WTC11 (cell line): ENCODE data around the gene OLFM1. TPM values are rescaled to one million over a fixed set of nuclear protein-coding genes. Genes with fewer than 3 reads are reported as not detected.

Experiments
- ATAC-seq: fragments of 200-7000 bp; cut with Tn5 transposase; 2 replicates; pipeline ENCODE4 v1.10.0; 2021; ENCODE audit warnings: mild to moderate bottlenecking, moderate library complexity
- CTCF ChIA-PET: fragments of 300-600 bp; sonication (Branson Sonifier 250); formaldehyde crosslinking; loops from one replicate; lab custom pipeline; 2021; ENCODE audit warnings: antibody characterized with exemption; lab: Charles Lee
- POLR2A ChIA-PET: fragments of 350-600 bp; sonication (Branson Sonifier 250); formaldehyde crosslinking; loops from one replicate; lab custom pipeline; 2021; ENCODE audit warnings: antibody characterized with exemption; lab: Charles Lee
- DNase-seq: peaks from one replicate; pipeline ENCODE4 v3.0.0; 2021; ENCODE audit warnings: low spot score
- H3K27ac Mint-ChIP-seq: 2 replicates; pipeline ENCODE4 v1.8.0; 2021; ENCODE audit warnings: mixed read lengths
- H3K27me3 Mint-ChIP-seq: 2 replicates; pipeline ENCODE4 v1.8.0; 2021; ENCODE audit warnings: low read depth, mild to moderate bottlenecking, moderate library complexity, mixed read lengths
- H3K36me3 Mint-ChIP-seq: 2 replicates; pipeline ENCODE4 v1.8.0; 2021; ENCODE audit warnings: mixed read lengths
- H3K4me1 Mint-ChIP-seq: 2 replicates; pipeline ENCODE4 v1.8.0; 2022; ENCODE audit warnings: mixed read lengths
- H3K4me3 Mint-ChIP-seq: 2 replicates; pipeline ENCODE4 v1.8.0; 2021; ENCODE audit warnings: mild to moderate bottlenecking, moderate library complexity, mixed read lengths
- H3K9me3 Mint-ChIP-seq: 2 replicates; pipeline ENCODE4 v1.8.0; 2021; ENCODE audit warnings: mixed read lengths
- CREB1 ChIP-seq: sonication (generic); formaldehyde crosslinking; IDR thresholded peaks from 2 replicates; pipeline ENCODE4 v1.8.0; 2023; ENCODE audit warnings: mild to moderate bottlenecking, missing genetic modification reagents
- CREM ChIP-seq: sonication (generic); formaldehyde crosslinking; IDR thresholded peaks from 2 replicates; pipeline ENCODE4 v1.8.1; 2022; ENCODE audit warnings: mild to moderate bottlenecking, missing genetic modification reagents, moderate library complexity
- ELF4 ChIP-seq: sonication (generic); formaldehyde crosslinking; IDR thresholded peaks from 2 replicates; pipeline ENCODE4 v1.8.1; 2022; ENCODE audit warnings: low read depth, mild to moderate bottlenecking, moderate library complexity, missing genetic modification reagents
- ESRRA ChIP-seq: sonication (generic); formaldehyde crosslinking; IDR thresholded peaks from 2 replicates; pipeline ENCODE4 v1.8.1; 2022; ENCODE audit warnings: mild to moderate bottlenecking, missing genetic modification reagents, borderline replicate concordance
- FOXJ3 ChIP-seq: sonication (generic); formaldehyde crosslinking; IDR thresholded peaks from 2 replicates; pipeline ENCODE4 v1.9.0; 2021; ENCODE audit warnings: missing genetic modification reagents, mild to moderate bottlenecking, borderline replicate concordance
- FOXK1 ChIP-seq: sonication (generic); formaldehyde crosslinking; IDR thresholded peaks from 2 replicates; pipeline ENCODE4 v1.8.0; 2022; ENCODE audit warnings: mild to moderate bottlenecking, moderate library complexity, missing genetic modification reagents
- GABPB1 ChIP-seq: sonication (generic); formaldehyde crosslinking; IDR thresholded peaks from 2 replicates; pipeline ENCODE4 v1.8.1; 2023; ENCODE audit warnings: mild to moderate bottlenecking, missing genetic modification reagents
- HMGA2 ChIP-seq: fragments of 250-450 bp; sonication (Bioruptor Pico); IDR thresholded peaks from 2 replicates; pipeline ENCODE4 v1.4.0; 2021; ENCODE audit warnings: mild to moderate bottlenecking, moderate library complexity
- JAZF1 ChIP-seq: fragments of 250-450 bp; sonication (Bioruptor Pico); IDR thresholded peaks from 2 replicates; pipeline ENCODE4 v1.9.0; 2021; ENCODE audit warnings: moderate library complexity, mild to moderate bottlenecking, inconsistent platforms
- NFE2L1 ChIP-seq: sonication (generic); formaldehyde crosslinking; IDR thresholded peaks from 2 replicates; pipeline ENCODE4 v1.8.1; 2023; ENCODE audit warnings: missing genetic modification reagents
- NFYB ChIP-seq: sonication (generic); formaldehyde crosslinking; conservative IDR thresholded peaks from 2 replicates; pipeline ENCODE4 v1.8.0; 2022; ENCODE audit warnings: low read depth, missing genetic modification reagents
- OVOL2 ChIP-seq: fragments of 250-450 bp; sonication (Bioruptor Pico); IDR thresholded peaks from 2 replicates; pipeline ENCODE4 v1.9.0; 2021; ENCODE audit warnings: mild to moderate bottlenecking, borderline replicate concordance
- RELA ChIP-seq: sonication (generic); formaldehyde crosslinking; IDR thresholded peaks from 2 replicates; pipeline ENCODE4 v1.8.1; 2022; ENCODE audit warnings: missing genetic modification reagents, mild to moderate bottlenecking, borderline replicate concordance
- SMAD3 ChIP-seq: sonication (generic); formaldehyde crosslinking; IDR thresholded peaks from 2 replicates; pipeline ENCODE4 v1.8.0; 2022; ENCODE audit warnings: missing genetic modification reagents, mild to moderate bottlenecking, borderline replicate concordance
- ZBTB21 ChIP-seq: sonication (generic); formaldehyde crosslinking; IDR thresholded peaks from 2 replicates; pipeline ENCODE4 v1.8.1; 2023; ENCODE audit warnings: mild to moderate bottlenecking, missing genetic modification reagents, borderline replicate concordance
- ZNF396 ChIP-seq: fragments of 250-450 bp; sonication (Bioruptor Pico); IDR thresholded peaks from 2 replicates; pipeline ENCODE4 v1.8.0; 2021; ENCODE audit warnings: mild to moderate bottlenecking, moderate library complexity, borderline replicate concordance
- ZNF423 ChIP-seq: fragments of 250-450 bp; sonication (Bioruptor Pico); IDR thresholded peaks from 2 replicates; pipeline ENCODE4 v2.1.2; 2022; ENCODE audit warnings: mild to moderate bottlenecking, moderate library complexity
- ZNF671 ChIP-seq: fragments of 250-450 bp; sonication (Bioruptor Pico); IDR thresholded peaks from 2 replicates; pipeline ENCODE4 v1.8.0; 2021; ENCODE audit warnings: mild to moderate bottlenecking
- total RNA-seq: library from RNA; stranded (reverse); gene quantifications from 3 replicates; pipeline ENCODE4 v1.2.3, GENCODE V29; 2021
- TF ChIP-seq, protein P1 (sequence below): sonication (generic); formaldehyde crosslinking; IDR thresholded peaks from 2 replicates; pipeline ENCODE4 v1.8.0; 2022; ENCODE audit warnings: mild to moderate bottlenecking, missing genetic modification reagents
- TF ChIP-seq, protein P2 (sequence below): sonication (generic); formaldehyde crosslinking; IDR thresholded peaks from 2 replicates; pipeline ENCODE4 v1.8.0; 2022; ENCODE audit warnings: mild to moderate bottlenecking, missing genetic modification reagents
- TF ChIP-seq, protein P3 (sequence below): fragments of 250-450 bp; sonication (Bioruptor Pico); IDR thresholded peaks from 2 replicates; pipeline ENCODE4 v1.9.0; 2021; ENCODE audit warnings: mild to moderate bottlenecking
- TF ChIP-seq, protein P4 (sequence below): sonication (generic); formaldehyde crosslinking; IDR thresholded peaks from 2 replicates; pipeline ENCODE4 v1.8.1; 2023; ENCODE audit warnings: mild to moderate bottlenecking, moderate library complexity, missing genetic modification reagents
- TF ChIP-seq, protein P5 (sequence below): fragments of 250-450 bp; sonication (Bioruptor Pico); conservative IDR thresholded peaks from 2 replicates; pipeline ENCODE4 v1.9.0; 2021; ENCODE audit warnings: mild to moderate bottlenecking

The OLFM1 gene
- total RNA-seq, 1 experiment from 2014 or later = 37.6 TPM

DNA sequence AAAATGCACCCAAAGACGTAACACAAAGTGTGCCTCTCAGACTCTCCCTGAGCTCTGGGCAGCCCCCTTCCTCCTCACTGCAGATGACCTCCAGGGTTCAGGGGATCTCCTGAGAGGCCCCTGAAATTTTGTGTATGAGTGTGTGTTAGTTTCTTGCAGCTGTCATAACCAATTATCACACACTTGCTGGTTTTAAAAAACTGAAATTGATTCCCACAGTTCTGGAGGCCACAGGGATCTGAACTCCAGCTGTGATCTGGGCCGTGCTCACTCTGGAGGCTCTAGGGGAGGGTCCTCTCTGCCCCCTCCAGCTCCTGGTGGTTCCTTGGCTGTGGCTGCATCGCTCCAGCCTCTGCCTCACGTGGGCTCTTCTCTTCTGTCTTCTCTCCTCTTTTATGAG lies 58.8 kb downstream of the OLFM1 start (continued):
- TF ChIP-seq OVOL2 (CRISPR knock-in tag) (no peak), ZBTB21 (no peak), ZNF671 (no peak), NFE2L1 (no peak), GABPB1 (CRISPR knock-in tag) (no peak), JAZF1 (CRISPR knock-in tag) (no peak), NFYB (CRISPR knock-in tag) (no peak)
- TF ChIP-seq, protein P1, sequence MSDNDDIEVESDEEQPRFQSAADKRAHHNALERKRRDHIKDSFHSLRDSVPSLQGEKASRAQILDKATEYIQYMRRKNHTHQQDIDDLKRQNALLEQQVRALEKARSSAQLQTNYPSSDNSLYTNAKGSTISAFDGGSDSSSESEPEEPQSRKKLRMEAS = no peak
- TF ChIP-seq, protein P2, sequence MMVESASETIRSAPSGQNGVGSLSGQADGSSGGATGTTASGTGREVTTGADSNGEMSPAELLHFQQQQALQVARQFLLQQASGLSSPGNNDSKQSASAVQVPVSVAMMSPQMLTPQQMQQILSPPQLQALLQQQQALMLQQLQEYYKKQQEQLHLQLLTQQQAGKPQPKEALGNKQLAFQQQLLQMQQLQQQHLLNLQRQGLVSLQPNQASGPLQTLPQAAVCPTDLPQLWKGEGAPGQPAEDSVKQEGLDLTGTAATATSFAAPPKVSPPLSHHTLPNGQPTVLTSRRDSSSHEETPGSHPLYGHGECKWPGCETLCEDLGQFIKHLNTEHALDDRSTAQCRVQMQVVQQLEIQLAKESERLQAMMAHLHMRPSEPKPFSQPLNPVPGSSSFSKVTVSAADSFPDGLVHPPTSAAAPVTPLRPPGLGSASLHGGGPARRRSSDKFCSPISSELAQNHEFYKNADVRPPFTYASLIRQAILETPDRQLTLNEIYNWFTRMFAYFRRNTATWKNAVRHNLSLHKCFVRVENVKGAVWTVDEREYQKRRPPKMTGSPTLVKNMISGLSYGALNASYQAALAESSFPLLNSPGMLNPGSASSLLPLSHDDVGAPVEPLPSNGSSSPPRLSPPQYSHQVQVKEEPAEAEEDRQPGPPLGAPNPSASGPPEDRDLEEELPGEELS = no peak
- TF ChIP-seq, protein P3, sequence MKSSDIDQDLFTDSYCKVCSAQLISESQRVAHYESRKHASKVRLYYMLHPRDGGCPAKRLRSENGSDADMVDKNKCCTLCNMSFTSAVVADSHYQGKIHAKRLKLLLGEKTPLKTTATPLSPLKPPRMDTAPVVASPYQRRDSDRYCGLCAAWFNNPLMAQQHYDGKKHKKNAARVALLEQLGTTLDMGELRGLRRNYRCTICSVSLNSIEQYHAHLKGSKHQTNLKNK (CRISPR knock-in tag) = no peak
- TF ChIP-seq, all 79 proteins: peak for 0

DNA sequence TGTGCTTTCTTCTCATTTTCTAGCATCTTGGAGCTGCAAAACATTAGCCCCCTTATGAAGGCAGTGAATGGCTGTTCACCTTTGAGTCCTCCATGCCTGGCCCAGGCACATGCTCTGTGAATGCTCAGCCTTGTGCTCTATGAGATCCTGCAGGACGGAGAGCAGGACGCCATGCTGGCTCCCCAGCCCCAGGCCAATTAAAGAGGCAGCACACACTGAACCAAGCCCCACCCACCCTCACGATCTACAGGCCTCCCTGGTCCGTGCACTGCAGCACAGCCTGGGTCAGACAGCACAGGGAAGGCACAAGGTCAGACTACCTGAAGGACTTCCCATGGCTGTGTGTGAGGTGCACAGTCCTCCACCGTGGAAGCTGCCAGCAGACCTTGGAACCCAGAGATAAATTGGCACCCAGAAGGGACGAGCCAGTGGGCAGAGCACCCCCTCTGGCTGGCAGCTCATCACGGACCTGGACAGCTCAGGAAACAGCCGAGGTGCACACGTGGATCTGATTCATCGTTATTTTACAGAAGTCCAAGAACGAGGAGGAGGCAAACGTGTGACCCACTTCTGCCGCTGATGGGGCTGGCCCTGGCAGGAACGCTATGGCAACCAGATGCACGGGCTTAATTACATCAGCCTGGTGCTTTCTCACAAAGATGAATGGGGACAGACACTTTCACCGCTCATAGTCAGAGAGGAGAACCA lies 59.5 kb downstream of the OLFM1 start:
- CTCF ChIA-PET = interaction anchor here (1.0 kb wide), 1 partner anchor 10 kb away, joined by 3 read pairs; no protein-coding TSS in a partner anchor
- ATAC-seq = no peak
- Mint-ChIP-seq H3K27ac (no peak overlapping the region), H3K36me3 (peaks cover 9% of the 10 kb centered on the region), H3K27me3 (no peaks in the 10 kb centered on the region; the same call in 1 of the 2 replicates), H3K4me1 (peaks cover 3% of the 10 kb centered on the region; the same call in 1 of the 2 replicates), H3K9me3 (peaks cover 22% of the 10 kb centered on the region), H3K4me3 (no peak overlapping the region)
- TF ChIP-seq FOXK1 (CRISPR knock-in tag) = no peak
- TF ChIP-seq FOXJ3 (CRISPR knock-in tag) = no peak
- TF ChIP-seq ELF4 (CRISPR knock-in tag) = no peak
- no peak for TF ChIP-seq CREM (CRISPR knock-in tag)
- TF ChIP-seq ZNF423 = no peak
- TF ChIP-seq ZNF671 = no peak
- TF ChIP-seq, protein P4, sequence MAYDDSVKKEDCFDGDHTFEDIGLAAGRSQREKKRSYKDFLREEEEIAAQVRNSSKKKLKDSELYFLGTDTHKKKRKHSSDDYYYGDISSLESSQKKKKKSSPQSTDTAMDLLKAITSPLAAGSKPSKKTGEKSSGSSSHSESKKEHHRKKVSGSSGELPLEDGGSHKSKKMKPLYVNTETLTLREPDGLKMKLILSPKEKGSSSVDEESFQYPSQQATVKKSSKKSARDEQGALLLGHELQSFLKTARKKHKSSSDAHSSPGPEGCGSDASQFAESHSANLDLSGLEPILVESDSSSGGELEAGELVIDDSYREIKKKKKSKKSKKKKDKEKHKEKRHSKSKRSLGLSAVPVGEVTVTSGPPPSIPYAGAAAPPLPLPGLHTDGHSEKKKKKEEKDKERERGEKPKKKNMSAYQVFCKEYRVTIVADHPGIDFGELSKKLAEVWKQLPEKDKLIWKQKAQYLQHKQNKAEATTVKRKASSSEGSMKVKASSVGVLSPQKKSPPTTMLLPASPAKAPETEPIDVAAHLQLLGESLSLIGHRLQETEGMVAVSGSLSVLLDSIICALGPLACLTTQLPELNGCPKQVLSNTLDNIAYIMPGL = no peak
- TF ChIP-seq, protein P5, sequence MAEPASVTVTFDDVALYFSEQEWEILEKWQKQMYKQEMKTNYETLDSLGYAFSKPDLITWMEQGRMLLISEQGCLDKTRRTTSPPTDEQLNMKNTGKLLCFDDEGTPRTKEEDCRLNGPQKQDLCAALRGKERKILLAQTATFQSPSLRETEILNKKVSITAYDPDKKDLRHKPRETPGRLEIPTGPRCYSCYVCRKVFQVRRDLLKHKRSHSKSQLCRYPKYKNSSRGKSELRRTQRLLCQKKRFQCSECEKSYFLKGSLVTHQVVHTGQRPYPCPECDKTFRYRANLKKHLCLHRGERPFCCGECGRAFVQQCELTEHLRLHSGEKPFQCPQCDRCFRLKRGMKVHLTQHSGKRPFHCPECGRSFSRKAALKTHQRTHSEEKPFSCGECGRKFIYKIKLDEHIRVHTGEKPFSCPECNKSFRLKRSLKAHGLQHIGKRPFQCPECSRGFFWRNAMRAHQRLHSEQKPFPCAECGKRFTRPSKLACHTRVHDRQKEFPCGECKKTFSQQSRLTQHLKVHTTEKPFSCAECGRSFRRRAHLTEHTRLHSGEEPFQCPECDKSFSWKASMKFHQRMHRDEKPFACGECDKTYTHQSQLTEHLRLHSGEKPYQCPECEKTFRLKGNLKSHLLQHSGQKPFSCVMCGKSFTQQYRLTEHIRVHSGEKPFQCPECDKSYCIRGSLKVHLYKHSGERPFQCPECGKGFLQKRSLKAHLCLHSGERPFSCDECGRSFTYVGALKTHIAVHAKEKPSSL (CRISPR knock-in tag) = no peak
- no peak for TF ChIP-seq RELA (CRISPR knock-in tag)
- no peak for TF ChIP-seq ESRRA (CRISPR knock-in tag)
- TF ChIP-seq, protein P3 (CRISPR knock-in tag) = no peak
- TF ChIP-seq ZNF396 (CRISPR knock-in tag) = no peak
- TF ChIP-seq HMGA2 = no peak
- no peak for TF ChIP-seq SMAD3
- TF ChIP-seq GABPB1 (CRISPR knock-in tag) = no peak
- no peak for TF ChIP-seq CREB1
- POLR2A ChIA-PET = no interaction called here
- no peak for DNase-seq
